Stimulated activated CD4-positive, alpha-beta T cell treated with anti-CD3 and anti-CD28 coated beads, Interleukin-15, amount 100 ng/mL, for 48 hours (primary cell): ENCODE data around the gene WDFY2.
"Not testable (repeated sequence)": the region's sequence is repeated elsewhere in the genome, so short reads cannot be mapped to it uniquely, and the experiment has no call there.

Experiments
- DNase-seq, 2 donors: peaks; one replicate each; pipeline ENCODE4 v3.0.0-alpha.2; 2020; ENCODE audit warnings: low read depth in 2 of 2

WDFY2 gene, protein sequence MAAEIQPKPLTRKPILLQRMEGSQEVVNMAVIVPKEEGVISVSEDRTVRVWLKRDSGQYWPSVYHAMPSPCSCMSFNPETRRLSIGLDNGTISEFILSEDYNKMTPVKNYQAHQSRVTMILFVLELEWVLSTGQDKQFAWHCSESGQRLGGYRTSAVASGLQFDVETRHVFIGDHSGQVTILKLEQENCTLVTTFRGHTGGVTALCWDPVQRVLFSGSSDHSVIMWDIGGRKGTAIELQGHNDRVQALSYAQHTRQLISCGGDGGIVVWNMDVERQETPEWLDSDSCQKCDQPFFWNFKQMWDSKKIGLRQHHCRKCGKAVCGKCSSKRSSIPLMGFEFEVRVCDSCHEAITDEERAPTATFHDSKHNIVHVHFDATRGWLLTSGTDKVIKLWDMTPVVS

DNA sequence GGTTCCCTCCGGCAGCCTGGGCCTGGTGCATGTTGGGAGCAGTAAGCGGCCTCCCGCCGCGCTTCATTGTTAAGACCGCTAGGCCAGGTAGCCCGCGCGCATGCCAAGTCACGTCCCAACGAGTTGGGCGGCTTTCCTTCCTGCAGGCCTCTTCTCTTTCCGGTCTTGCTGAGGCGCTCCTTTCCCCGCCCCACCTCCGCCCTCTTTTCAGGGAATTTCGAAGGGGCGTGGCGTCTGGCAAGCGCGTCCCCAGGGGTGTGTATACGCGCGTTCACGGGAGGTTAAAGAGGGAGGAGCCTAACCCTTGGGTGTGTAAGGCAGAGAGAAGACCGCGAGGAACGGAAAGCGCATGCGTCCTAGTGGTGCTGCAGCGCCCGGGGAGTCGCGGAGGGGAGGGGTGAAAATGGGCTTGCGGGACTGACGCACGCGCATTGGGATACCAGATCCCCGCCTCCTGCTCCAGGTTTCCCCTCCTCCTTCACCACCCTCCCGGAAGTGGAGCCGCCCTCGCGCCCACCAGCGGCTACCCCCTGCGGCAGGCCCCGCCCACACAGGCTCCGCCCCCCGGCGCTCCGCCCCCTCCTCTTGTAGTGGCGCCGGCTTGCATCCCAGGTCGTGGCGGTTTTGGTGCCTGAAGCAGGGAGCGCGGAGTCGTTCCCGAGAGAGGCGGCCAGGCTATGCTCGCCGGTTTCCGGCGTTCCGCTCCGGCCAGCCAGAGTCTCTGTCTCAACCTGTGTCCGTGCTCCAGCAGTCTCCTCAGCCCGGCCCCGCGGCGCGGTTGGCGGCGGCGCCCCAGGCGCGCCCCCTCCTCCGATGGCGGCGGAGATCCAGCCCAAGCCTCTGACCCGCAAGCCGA, at the start of gene WDFY2:
Gene WDFY2, plus strand, starts transcription at position 588 of the 856 bp plus-strand sequence. Its CDS starts 226 bp downstream, at position 814.
- DNase-seq, result peak; percentile 98 to 99

DNA sequence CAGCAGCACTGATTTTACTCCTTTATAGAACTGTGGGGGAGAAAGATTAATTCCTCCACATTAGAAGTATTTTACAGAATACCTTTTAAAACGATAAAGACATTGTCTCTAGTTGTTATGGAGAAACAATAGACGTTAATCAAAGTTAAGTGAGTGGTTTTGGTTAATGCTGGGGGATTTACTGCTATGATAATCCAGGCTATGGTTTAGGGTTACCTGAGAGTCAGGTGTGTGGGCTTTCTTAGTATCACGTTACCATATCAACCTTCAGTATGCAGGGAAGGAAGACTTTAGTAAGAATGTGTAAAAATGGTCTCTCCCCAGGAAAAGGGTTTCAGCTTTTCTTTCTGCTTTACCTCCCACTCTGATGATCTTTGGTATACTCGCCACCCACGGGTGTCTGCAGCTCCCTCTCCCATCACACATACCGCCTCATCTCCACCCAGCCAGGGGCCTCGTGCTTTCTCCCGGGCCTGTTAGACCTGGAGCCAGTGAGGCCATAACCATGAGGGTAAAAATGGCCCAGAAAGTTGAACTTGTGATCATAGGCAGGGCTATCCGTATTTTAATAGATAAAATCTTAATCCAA, 45.6 kb upstream of the WDFY2 start:
- DNase-seq, result no peak

DNA sequence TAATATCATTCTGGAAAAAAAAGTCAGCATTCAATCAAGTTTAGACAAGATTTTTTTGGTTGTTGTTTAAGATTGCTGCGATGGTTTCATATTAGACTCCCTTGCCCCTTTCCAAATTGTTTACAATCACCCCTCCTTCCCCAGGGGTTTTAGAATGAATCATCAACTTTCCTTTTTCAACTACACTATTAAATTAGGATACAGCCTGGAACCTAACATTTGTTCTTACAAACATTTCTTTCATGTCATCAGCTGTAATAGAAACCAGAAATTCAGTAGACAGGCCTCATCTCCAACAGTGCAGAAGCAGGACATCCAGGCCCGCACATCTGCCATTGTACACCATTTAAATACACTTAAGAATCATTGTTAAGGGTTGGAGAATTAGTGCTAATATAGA, 44.4 kb upstream of the WDFY2 start:
- DNase-seq, result no peak

DNA sequence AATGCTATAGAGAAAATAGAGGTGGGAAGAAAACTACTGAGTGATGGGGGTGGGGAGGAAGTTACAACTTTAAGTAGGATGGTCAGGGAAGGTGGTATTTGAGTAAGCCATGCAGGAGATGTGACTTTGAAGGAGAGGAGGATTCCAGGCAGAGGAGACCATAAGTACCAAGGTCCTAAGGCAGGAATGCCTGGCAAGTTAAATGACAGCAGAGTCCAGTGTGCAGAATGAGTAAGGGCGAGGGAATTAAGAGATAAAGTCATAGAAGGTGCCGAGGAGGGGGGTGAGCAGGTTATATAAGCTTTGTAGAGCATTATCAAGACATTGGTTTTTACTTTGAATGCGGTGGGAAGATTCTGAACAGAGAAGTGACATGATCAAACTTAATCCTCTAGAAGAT, 43.2 kb upstream of the WDFY2 start:
- no peak for DNase-seq

DNA sequence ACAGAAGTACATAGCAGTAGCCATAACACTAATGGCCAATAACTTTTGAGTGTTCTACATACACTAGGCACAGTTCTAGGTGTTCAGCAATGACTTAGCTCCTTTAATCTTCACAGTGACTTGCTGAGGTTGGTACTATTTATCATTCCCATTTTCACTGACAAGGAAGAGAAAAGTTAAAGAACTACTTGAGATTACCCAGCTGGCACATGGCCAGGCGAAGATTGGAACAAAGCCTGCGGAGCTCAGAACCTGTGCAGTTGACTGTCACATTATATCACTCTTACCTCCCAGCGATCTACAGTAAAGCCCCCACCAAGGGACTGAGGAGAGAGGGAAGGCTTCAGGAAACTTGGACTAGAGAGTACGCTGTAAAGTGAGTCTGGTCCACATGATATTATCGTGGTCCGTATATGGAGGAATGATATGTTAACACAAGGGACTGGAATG, 42.4 kb upstream of the WDFY2 start:
- no peak for DNase-seq

DNA sequence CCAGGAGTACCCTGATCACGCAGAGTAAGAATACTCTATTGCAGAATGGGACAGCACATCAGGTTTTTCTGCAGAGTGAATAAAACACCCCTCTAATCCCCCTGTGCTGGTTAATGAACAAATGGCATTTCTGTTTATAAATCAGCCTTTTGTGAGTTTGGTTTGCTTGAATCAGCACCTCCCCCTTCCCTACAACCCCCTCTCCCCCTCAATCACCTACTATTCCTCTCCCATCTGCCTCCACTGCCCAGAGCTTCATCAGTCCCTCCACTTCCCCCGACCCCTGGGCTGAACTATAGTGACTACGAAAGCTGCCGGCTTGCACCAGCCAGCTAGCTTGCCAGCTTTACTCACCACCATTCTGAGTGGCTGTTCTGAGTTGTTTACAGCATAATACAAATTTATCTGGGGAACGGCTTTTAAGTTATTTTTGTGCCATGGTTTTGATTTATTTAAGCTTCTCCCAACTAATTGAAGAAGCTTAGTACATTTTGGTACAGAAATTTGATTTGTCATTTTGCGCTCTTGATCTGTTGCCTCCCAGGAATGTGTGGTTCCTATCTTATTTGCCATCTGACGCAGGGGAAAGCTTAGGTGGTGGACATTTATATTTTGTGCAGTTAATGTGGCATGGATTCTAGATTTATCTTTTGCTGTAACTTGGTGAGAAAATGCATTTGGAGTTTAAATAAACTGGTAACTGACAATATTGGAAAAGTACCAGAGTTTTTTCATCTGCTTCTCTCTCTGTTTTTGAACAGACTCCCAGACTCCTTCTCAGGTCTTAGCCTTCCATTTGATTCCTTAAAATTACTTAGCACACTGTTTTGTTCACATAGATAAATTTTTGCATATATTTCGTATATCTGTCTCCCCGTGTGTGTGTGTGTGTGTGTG, 41.7 kb upstream of the WDFY2 start:
- no peak for DNase-seq

DNA sequence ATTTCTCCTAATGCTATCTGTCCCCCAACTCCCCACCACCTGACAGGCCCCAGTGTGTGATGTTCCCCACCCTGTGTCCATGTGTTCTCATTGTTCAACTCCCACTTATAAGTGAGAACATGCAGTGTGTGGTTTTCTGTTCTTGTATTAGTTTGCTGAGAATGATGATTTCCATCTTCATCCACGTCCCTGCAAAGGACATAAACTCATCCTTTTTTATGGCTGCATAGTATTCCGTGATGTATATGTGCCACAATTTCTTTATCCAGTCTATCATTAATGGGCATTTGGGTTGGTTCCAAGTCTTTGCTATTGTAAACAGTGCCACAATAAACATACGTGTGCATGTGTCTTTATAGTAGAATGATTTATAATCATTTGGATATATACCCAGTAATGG, 38.8 kb upstream of the WDFY2 start:
- DNase-seq, result not testable (repeated sequence)

DNA sequence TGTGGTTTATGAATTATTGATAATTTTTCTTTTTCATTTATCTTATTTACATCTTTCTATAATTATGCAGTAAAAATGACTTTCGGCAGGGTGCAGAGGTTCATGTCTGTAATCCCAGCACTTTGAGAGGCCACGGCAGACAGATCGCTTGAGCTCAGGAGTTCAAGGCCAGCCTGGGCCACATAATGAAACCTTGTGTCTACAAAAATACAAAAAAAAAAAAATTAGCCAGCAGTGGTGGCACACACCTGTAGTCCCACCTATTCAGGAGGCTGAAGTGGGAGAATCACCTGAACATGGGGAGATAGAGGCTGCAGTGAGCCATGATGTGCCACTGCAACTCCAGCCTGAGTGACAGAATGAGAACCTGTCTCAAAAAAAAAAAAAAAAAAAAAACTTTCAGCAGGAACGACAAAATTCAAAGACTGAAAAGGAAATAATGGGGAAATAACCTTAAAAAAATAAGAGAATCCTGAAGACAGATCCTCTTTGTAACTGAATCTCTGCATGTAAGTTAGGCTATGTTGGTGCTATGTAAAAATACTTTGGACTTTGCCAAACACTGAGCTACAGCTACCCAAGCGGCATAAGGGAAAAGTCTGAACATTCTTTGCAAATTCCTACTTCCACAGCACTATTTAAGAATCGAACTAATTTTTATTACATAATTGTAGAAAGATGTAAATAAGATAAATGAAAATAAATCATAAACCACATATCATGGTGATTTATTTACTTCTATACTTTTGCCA, 36.7 kb upstream of the WDFY2 start:
- no peak for DNase-seq

DNA sequence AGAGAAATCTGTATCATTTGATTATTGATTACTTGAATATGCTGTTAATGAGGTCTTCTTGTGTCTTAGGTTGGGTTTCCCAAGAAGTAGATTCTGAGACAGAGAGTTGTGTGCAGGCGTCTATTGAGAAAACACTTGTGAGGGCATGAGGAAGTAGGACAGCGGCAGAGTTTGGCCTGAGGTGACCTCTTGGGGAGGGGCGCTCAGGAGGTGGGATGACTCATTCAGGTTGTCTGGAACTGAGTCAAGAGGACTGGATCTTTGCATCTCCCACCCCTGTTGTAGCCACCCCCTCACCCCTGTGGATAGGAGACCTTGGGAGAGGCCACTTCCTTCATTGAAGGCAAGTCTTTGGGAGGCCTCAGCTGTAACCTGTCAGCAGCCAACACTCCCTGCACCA, 35.2 kb upstream of the WDFY2 start:
- no peak for DNase-seq

DNA sequence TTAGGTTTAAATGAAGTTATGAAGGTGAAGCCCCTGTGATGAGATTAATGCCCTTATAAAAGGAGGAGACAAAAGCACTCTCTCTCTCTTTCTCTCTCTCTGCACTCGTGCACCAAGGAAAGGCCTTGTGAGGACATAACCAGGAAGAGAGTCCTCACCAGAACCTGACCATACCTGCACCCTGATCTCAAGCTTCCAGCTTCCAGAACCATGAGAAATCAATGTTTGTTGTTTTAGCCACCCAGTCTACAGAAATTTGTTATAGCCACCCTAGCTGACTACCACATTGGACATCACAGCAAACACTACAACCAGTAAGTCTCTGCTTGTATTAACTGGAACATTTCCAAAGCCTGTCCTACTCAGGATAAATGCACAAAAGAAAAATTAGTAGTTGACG, 34.7 kb upstream of the WDFY2 start:
- no peak for DNase-seq

DNA sequence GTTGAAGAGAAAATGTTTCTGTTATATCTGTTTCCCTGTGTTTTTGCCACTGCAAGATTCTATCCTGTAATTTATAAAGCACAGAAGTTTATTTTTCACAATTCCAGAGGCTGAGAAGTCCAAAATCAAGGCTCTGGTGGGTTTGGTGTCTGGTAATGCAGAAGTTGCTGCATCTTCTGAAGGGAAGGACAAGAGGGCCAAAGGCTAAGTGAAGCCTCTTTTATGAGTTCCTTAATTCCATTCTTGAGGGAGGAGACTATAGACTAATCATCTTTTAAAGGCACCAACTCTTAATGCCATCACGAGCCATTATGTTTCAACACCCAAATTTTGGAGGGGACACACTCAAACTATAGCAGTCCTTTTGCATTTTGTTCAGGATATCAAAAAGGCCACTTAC, 34.1 kb upstream of the WDFY2 start:
- DNase-seq, result no peak

DNA sequence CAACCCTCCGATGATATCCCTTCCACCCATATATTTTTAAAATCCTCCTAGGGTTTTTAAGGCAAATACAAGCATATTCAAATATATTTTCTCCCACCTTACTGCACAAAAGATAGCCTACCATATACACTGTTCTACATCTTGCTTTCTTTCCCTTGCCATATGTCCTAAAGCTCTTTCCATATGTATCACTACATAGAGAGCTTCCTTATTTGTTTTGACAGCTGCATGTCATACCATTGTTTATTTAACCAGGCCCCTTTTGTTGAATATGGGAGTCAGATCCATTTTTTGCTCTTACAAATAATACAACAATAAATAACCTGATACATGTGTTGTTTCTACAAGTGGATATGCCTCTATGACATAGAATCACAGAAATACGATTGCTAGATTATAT, 32.8 kb upstream of the WDFY2 start:
- no peak for DNase-seq

DNA sequence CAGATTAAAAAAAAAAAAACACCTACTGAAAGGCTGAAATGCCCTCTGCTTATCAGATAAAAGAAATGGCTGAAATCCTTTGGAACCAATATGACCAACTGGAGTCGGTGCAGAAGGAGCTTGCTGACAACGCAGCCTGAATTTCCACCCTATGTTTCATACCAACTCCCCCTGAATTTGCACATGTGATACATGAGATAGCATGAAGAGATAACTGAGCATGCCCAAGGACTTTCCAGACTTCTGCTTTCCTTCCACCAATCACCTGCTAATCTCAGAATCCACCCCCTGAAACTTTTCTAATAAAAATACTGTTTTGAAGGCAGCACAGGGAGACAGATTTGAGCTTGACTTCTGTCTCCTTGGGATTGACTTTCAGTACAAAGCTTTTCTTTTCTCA, 32.2 kb upstream of the WDFY2 start:
- no peak for DNase-seq

DNA sequence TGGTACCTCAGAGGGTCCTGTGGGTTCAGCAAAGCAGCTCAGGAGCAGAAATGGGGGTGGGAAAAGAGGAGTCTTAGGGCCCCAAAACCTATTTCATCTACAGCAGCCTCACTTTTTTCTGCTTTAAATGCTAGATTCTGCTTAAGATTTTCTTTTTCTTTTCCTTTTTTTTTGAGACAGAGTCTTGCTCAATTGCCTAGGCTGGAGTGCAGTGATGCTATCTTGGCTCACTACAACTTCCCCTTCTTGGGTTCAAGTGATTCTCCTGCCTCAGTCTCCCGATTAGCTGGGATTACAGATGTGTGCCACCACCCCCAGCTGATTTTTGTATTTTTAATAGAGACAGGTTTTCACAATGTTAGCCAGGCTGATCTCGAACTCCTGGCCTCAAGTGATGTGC, 30.7 kb upstream of the WDFY2 start:
- no peak for DNase-seq

DNA sequence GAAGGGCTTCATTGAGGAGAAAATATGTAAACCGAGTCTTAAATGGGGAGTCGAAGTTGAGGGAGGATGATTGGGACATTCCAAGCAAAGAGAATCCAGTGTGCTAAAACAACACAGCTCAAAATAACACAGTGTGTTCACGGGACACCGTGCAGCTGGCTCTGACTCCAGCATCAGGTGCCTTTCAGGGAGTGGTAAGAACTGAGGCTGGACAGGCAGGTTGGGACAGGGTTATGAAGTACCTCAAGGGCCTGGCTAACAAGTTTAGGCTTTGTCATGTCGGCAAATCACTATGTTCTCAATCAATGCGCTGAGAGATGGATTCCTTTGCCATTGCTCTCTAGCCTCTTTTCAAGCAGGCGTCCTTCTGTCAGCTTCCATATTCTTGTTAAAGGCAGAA, 27.5 kb upstream of the WDFY2 start:
- DNase-seq, result no peak

DNA sequence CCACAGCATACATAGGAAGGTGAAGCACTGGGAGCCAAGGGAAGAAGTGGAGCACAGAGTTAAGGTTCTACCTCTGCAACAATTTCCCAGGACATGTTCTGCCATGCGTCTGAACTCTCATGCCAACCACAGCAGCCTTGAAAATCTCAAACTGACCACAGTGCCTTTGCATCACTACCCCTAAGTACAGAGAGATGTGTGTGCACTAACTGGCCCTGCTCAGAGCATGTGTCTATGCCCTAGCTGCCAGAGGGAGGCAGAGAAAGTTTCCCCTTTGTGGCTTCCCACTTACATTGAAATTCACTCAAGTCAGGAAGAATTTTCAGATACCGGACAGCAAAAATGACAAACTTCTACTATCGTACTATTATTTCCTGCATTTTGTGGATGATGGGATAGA, 26.8 kb upstream of the WDFY2 start:
- no peak for DNase-seq

DNA sequence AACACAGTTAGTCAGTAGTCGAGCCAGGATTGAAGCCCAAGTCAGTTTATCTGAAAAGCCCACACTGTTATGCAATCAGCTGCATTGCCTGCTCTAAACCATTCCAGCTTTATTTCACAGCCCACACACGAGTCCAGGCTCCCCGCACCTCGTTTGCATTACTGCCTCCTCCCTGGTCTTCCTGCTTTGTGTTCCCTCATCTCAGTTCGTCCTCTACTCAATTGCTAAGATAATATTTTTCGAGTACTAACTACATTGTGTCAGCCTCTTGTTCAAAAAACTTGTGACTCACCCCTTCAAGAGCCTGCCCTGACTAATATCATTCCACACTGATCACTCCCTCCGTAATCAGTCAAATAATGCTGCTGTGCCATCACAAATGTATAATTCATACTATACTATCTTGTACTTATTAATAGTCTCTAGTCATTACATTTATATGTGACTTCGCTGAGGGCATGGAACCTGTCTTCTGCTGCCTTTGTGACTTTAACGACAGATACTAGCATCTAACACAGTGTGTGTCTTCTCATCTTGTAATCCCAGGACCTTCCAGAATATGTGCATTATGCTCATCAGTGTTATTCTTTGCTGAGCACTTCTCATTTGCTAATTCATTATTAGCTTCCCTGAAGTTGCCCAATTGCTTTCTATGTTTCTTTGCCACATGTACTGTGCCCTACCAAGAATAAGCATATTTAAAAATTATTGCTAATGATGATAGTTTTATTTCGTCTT, 26.2 kb upstream of the WDFY2 start:
- DNase-seq, result no peak

DNA sequence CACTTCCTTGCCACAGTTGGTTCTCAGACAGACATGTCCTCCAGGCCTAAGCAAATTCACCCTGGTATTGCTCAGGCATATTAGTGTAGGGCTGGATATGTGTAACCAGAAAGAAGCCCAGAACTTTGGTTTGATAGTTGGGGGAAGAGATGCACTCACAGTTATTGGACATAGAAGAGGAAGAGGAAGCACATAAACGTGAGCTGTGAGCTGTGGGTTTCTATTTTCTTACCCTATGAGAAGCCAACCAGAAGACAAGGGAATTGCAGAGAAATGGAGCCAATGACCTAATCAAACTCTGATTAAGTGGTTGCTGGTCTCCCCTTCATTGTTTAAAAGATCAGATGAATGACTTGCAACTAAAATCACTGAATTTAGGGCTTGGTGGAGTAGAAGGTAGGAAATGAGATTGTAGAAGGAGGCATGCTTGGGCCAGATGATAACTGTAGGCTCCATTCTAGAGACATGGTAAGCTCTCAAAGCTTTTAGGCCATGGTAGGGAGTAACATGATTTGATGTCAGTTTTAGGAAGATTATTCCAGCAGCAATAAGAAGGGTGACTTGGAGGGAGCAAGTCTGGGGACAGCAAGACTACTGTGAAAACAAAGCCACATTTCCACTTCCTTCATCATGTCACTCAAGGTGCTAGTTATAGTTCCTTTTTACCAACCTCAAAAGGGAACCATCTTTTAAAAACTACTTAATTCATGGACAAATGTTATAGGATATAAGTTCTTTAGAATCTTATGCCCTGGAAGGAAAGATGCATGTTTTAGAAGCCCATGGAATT, 24.1 kb upstream of the WDFY2 start:
- DNase-seq, result no peak

DNA sequence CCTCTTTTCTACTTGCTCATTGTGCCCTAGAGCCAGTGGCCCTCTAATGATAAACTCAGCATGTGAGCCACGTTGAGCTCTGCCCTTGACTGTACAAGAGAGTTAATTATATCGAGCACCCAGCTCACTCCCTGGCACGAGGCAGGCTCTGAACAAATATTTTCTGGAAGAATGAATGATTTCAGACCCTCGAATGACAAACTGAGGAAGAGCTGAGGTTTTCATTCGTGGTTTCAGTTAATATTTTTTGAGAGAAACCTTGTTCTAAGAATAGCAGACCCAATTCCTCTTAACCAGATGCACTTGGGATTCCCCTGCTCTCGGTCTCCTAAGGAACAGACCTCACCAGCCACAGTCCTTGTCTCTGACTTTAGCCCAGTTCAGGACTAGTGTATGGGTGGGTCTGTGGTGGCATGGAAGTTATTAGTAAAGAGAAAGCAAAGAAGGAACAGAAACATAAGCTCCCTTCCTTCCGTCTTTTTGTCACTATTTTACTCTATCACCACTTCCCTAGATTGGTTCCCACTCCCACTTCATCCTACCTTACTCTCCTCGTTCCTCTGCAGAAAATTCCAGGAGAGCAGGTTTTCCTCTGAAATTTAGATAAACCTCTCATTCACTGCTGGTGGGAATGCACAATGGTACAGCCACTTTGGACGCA, 22.1 kb upstream of the WDFY2 start:
- DNase-seq, result no peak
